Activated T-cell treated with anti-CD3 and anti-CD28 coated beads, Interleukin-2, amount 50 U/mL, for 24 hours (primary cell): ENCODE measurements around the gene CSF3.
"Not testable (repeated sequence)": the region's sequence is repeated elsewhere in the genome, so short reads cannot be mapped to it uniquely, and the experiment has no call there.

ENCODE experiments used
- DNase-seq: peaks from one replicate; pipeline ENCODE4 v3.0.0-alpha.2; 2020
- H3K27ac Mint-ChIP-seq: 2 replicates; pipeline ENCODE4 v1.8.0; 2020; ENCODE audit warnings: mild to moderate bottlenecking, mixed read lengths
- H3K27me3 Mint-ChIP-seq: 2 replicates; pipeline ENCODE4 v1.8.0; 2020; ENCODE audit warnings: mixed read lengths
- H3K36me3 Mint-ChIP-seq: 2 replicates; pipeline ENCODE4 v1.8.0; 2020; ENCODE audit warnings: low read depth, mixed read lengths
- H3K4me1 Mint-ChIP-seq: 2 replicates; pipeline ENCODE4 v1.8.0; 2020; ENCODE audit warnings: low read depth, mixed read lengths
- H3K4me3 Mint-ChIP-seq: 2 replicates; pipeline ENCODE4 v1.8.0; 2020; ENCODE audit warnings: mild to moderate bottlenecking, moderate library complexity, mixed read lengths
- H3K9me3 Mint-ChIP-seq: 2 replicates; pipeline ENCODE4 v1.8.0; 2020; ENCODE audit warnings: mixed read lengths

CSF3 gene

GRCh38 chr17:39981207-39981741 is 34.0 kb upstream of the CSF3 start:
- Mint-ChIP-seq H3K4me3 (peak overlapping the region; percentile 95), H3K4me1 (peaks cover 37% of the 10 kb centered on the region), H3K36me3 (peaks cover 53% of the 10 kb centered on the region), H3K27me3 (peaks cover 6% of the 10 kb centered on the region), H3K9me3 (no peaks in the 10 kb centered on the region), H3K27ac (peak overlapping the region; percentile 97)
- no peak for DNase-seq

GRCh38 chr17:39981766-39982375 is 33.4 kb upstream of the CSF3 start:
- Mint-ChIP-seq H3K4me3 (peak overlapping the region; percentile 95), H3K9me3 (no peaks in the 10 kb centered on the region), H3K36me3 (peaks cover 59% of the 10 kb centered on the region), H3K27ac (peak overlapping the region; percentile 97), H3K4me1 (peaks cover 37% of the 10 kb centered on the region), H3K27me3 (peaks cover 6% of the 10 kb centered on the region)
- no peak for DNase-seq

GRCh38 chr17:39988206-39988810 is 26.9 kb upstream of the CSF3 start:
- peak overlapping the region; percentile 32 for H3K27ac Mint-ChIP-seq
- no peak for DNase-seq
- H3K4me3 Mint-ChIP-seq: no peak overlapping the region
- no peaks in the 10 kb centered on the region for H3K27me3 Mint-ChIP-seq
- peaks cover 98% of the 10 kb centered on the region for H3K36me3 Mint-ChIP-seq
- H3K4me1 Mint-ChIP-seq: peaks cover 13% of the 10 kb centered on the region
- no peaks in the 10 kb centered on the region for H3K9me3 Mint-ChIP-seq

GRCh38 chr17:39994448-39994847 is 20.8 kb upstream of the CSF3 start:
- no peak for DNase-seq
- peaks cover 93% of the 10 kb centered on the region for H3K36me3 Mint-ChIP-seq
- H3K27me3 Mint-ChIP-seq: no peaks in the 10 kb centered on the region
- H3K27ac Mint-ChIP-seq: no peak overlapping the region
- no peaks in the 10 kb centered on the region for H3K9me3 Mint-ChIP-seq
- H3K4me1 Mint-ChIP-seq: peaks cover 7% of the 10 kb centered on the region
- H3K4me3 Mint-ChIP-seq: no peak overlapping the region

- Mint-ChIP-seq H3K4me3 (no peak overlapping the region), H3K4me1 (peaks cover 8% of the 10 kb centered on the region), H3K27ac (peak overlapping the region; percentile 38), H3K9me3 (no peaks in the 10 kb centered on the region), H3K36me3 (peaks cover 83% of the 10 kb centered on the region), H3K27me3 (no peaks in the 10 kb centered on the region)
- no peak for DNase-seq
Measured at GRCh38 chr17:39995438-39995837, 19.8 kb upstream of the CSF3 start.

GRCh38 chr17:39996162-39996561 is 19.1 kb upstream of the CSF3 start:
- Mint-ChIP-seq H3K9me3 (no peaks in the 10 kb centered on the region), H3K27ac (peak overlapping the region; percentile 27), H3K4me3 (no peak overlapping the region), H3K36me3 (peaks cover 76% of the 10 kb centered on the region), H3K27me3 (no peaks in the 10 kb centered on the region), H3K4me1 (peaks cover 8% of the 10 kb centered on the region)
- no peak for DNase-seq

- Mint-ChIP-seq H3K4me1 (peaks cover 8% of the 10 kb centered on the region), H3K27ac (peak overlapping the region; percentile 40), H3K27me3 (no peaks in the 10 kb centered on the region), H3K9me3 (no peaks in the 10 kb centered on the region), H3K36me3 (peaks cover 69% of the 10 kb centered on the region), H3K4me3 (no peak overlapping the region)
- DNase-seq: no peak
Measured at GRCh38 chr17:39996800-39997199, 18.4 kb upstream of the CSF3 start.

GRCh38 chr17:39997543-39997942 is 17.7 kb upstream of the CSF3 start:
- DNase-seq: no peak
- no peak overlapping the region for H3K4me3 Mint-ChIP-seq
- H3K36me3 Mint-ChIP-seq: peaks cover 62% of the 10 kb centered on the region
- peaks cover 8% of the 10 kb centered on the region for H3K4me1 Mint-ChIP-seq
- H3K27ac Mint-ChIP-seq: no peak overlapping the region
- no peaks in the 10 kb centered on the region for H3K9me3 Mint-ChIP-seq
- no peaks in the 10 kb centered on the region for H3K27me3 Mint-ChIP-seq

GRCh38 chr17:39999067-39999466 is 16.2 kb upstream of the CSF3 start:
- Mint-ChIP-seq H3K4me3 (no peak overlapping the region), H3K36me3 (peaks cover 47% of the 10 kb centered on the region), H3K4me1 (peaks cover 8% of the 10 kb centered on the region), H3K27ac (no peak overlapping the region), H3K27me3 (no peaks in the 10 kb centered on the region), H3K9me3 (no peaks in the 10 kb centered on the region)
- no peak for DNase-seq

- no peak for DNase-seq
- no peaks in the 10 kb centered on the region for H3K27me3 Mint-ChIP-seq
- H3K27ac Mint-ChIP-seq: no peak overlapping the region
- H3K4me1 Mint-ChIP-seq: peaks cover 8% of the 10 kb centered on the region
- H3K36me3 Mint-ChIP-seq: peaks cover 36% of the 10 kb centered on the region
- H3K4me3 Mint-ChIP-seq: no peak overlapping the region
- H3K9me3 Mint-ChIP-seq: no peaks in the 10 kb centered on the region
Measured at GRCh38 chr17:40000161-40000560, 15.1 kb upstream of the CSF3 start.

- H3K27ac Mint-ChIP-seq, H3K9me3 Mint-ChIP-seq, DNase-seq, H3K4me3 Mint-ChIP-seq, H3K4me1 Mint-ChIP-seq, H3K27me3 Mint-ChIP-seq: not testable (repeated sequence)
- peaks cover 24% of the 10 kb centered on the region for H3K36me3 Mint-ChIP-seq
Measured at GRCh38 chr17:40001335-40001734, 13.9 kb upstream of the CSF3 start.

- Mint-ChIP-seq H3K9me3 (no peaks in the 10 kb centered on the region), H3K36me3 (no peaks in the 10 kb centered on the region), H3K27me3 (no peaks in the 10 kb centered on the region), H3K4me1 (peaks cover 4% of the 10 kb centered on the region), H3K27ac (no peak overlapping the region), H3K4me3 (no peak overlapping the region)
- no peak for DNase-seq
Measured at GRCh38 chr17:40004072-40004471, 11.2 kb upstream of the CSF3 start.

- H3K36me3 Mint-ChIP-seq: no peaks in the 10 kb centered on the region
- DNase-seq: no peak
- H3K4me1 Mint-ChIP-seq: no peaks in the 10 kb centered on the region
Measured at GRCh38 chr17:40004712-40005111, 10.5 kb upstream of the CSF3 start.

GRCh38 chr17:40005520-40005919 is 9.7 kb upstream of the CSF3 start:
- Mint-ChIP-seq H3K36me3 (no peaks in the 10 kb centered on the region), H3K27me3 (no peaks in the 10 kb centered on the region), H3K4me1 (peaks cover 7% of the 10 kb centered on the region), H3K9me3 (no peaks in the 10 kb centered on the region), H3K27ac (no peak overlapping the region), H3K4me3 (no peak overlapping the region)
- DNase-seq: no peak

More at GRCh38 chr17:40004712-40005111, 10.5 kb upstream of the CSF3 start:
- Mint-ChIP-seq H3K4me3 (no peak overlapping the region), H3K27me3 (no peaks in the 10 kb centered on the region), H3K9me3 (no peaks in the 10 kb centered on the region), H3K27ac (no peak overlapping the region)

GRCh38 chr17:40010946-40011500 is 4.2 kb upstream of the CSF3 start:
- not testable (repeated sequence) for H3K36me3 Mint-ChIP-seq, H3K27me3 Mint-ChIP-seq, H3K4me3 Mint-ChIP-seq, DNase-seq, H3K4me1 Mint-ChIP-seq, H3K9me3 Mint-ChIP-seq, H3K27ac Mint-ChIP-seq
